IPS-18a (cell line): Measurements from ENCODE around the gene GDF10.

Experiments used
- H3K27ac ChIP-seq: one replicate; pipeline ENCODE4 v1.5.1; 2013; ENCODE audit warnings: low read length
- H3K27me3 ChIP-seq: one replicate; pipeline ENCODE4 v1.6.1; 2013; ENCODE audit warnings: mild to moderate bottlenecking, low read length; ENCODE audit not compliant: control insufficient read depth, insufficient read depth
- H3K36me3 ChIP-seq: one replicate; pipeline ENCODE4 v1.6.1; 2013; ENCODE audit warnings: low read depth, low read length; ENCODE audit not compliant: control insufficient read depth
- H3K4me1 ChIP-seq: one replicate; pipeline ENCODE4 v1.6.1; 2013; ENCODE audit warnings: low read depth, low read length; ENCODE audit not compliant: control insufficient read depth
- H3K4me3 ChIP-seq: one replicate; pipeline ENCODE4 v1.5.1; 2013; ENCODE audit warnings: low read length
- H3K9ac ChIP-seq: one replicate; pipeline ENCODE4 v1.6.1; 2013; ENCODE audit warnings: mild to moderate bottlenecking, low read length, moderate library complexity
- H3K9me3 ChIP-seq: one replicate; pipeline ENCODE4 v1.6.1; 2013; ENCODE audit warnings: low read depth, low read length; ENCODE audit not compliant: control insufficient read depth

The GDF10 gene

GRCh38 chr10:47340608-47341170 is 40.7 kb downstream of the GDF10 start:
- Histone ChIP-seq H3K4me3 (no peak overlapping the region), H3K27me3 (no peaks in the 10 kb centered on the region), H3K36me3 (no peaks in the 10 kb centered on the region), H3K4me1 (peaks cover 11% of the 10 kb centered on the region), H3K9ac (no peak overlapping the region), H3K27ac (no peak overlapping the region), H3K9me3 (no peaks in the 10 kb centered on the region)

GRCh38 chr10:47344996-47345870 is 45.2 kb downstream of the GDF10 start:
- no peak overlapping the region for H3K27ac ChIP-seq
- H3K4me3 ChIP-seq, result no peak overlapping the region
- no peak overlapping the region for H3K9ac ChIP-seq
- H3K9me3 ChIP-seq, result no peaks in the 10 kb centered on the region
- no peaks in the 10 kb centered on the region for H3K27me3 ChIP-seq
- H3K4me1 ChIP-seq, result peaks cover 11% of the 10 kb centered on the region
- H3K36me3 ChIP-seq, result no peaks in the 10 kb centered on the region

- Histone ChIP-seq H3K4me3 (no peak overlapping the region), H3K9ac (no peak overlapping the region), H3K27ac (no peak overlapping the region), H3K36me3 (no peaks in the 10 kb centered on the region), H3K27me3 (no peaks in the 10 kb centered on the region), H3K4me1 (peaks cover 11% of the 10 kb centered on the region), H3K9me3 (no peaks in the 10 kb centered on the region)
Measured at GRCh38 chr10:47346581-47347302, 46.7 kb downstream of the GDF10 start.

GRCh38 chr10:47347303-47347675 is 47.3 kb downstream of the GDF10 start:
- no peaks in the 10 kb centered on the region for H3K27me3 ChIP-seq
- H3K27ac ChIP-seq, result no peak overlapping the region
- no peaks in the 10 kb centered on the region for H3K36me3 ChIP-seq
- no peak overlapping the region for H3K9ac ChIP-seq
- H3K4me1 ChIP-seq, result peaks cover 8% of the 10 kb centered on the region
- H3K4me3 ChIP-seq, result no peak overlapping the region
- no peaks in the 10 kb centered on the region for H3K9me3 ChIP-seq

GRCh38 chr10:47348138-47348651 is 48.2 kb downstream of the GDF10 start, which contains the start of gene RBP3:
TSS of gene RBP3 (plus strand) at chr10:47348363. CDS start at chr10:47348485, 122 bp downstream.
- no peak within 1 kb of the TSS for H3K4me3 ChIP-seq
- H3K36me3 ChIP-seq, result no peaks in the 10 kb centered on the region
- H3K27ac ChIP-seq, result no peak within 1 kb of the TSS
- no peaks in the 10 kb centered on the region for H3K9me3 ChIP-seq
- H3K27me3 ChIP-seq, result no peaks in the 10 kb centered on the region
- no peak within 1 kb of the TSS for H3K9ac ChIP-seq
- H3K4me1 ChIP-seq, result no peaks in the 10 kb centered on the region

GRCh38 chr10:47348661-47349470 is 48.9 kb downstream of the GDF10 start:
- Histone ChIP-seq H3K9ac (no peak overlapping the region), H3K27ac (no peak overlapping the region), H3K36me3 (no peaks in the 10 kb centered on the region), H3K4me3 (no peak overlapping the region), H3K9me3 (no peaks in the 10 kb centered on the region), H3K27me3 (no peaks in the 10 kb centered on the region), H3K4me1 (no peaks in the 10 kb centered on the region)

GRCh38 chr10:47349516-47349915 is 49.5 kb downstream of the GDF10 start:
- no peaks in the 10 kb centered on the region for H3K4me1 ChIP-seq
- no peak overlapping the region for H3K9ac ChIP-seq
- H3K9me3 ChIP-seq, result no peaks in the 10 kb centered on the region
- H3K36me3 ChIP-seq, result no peaks in the 10 kb centered on the region
- no peaks in the 10 kb centered on the region for H3K27me3 ChIP-seq
- no peak overlapping the region for H3K4me3 ChIP-seq
- no peak overlapping the region for H3K27ac ChIP-seq

- H3K36me3 ChIP-seq, result no peaks in the 10 kb centered on the region
- H3K27me3 ChIP-seq, result no peaks in the 10 kb centered on the region
- H3K9me3 ChIP-seq, result no peaks in the 10 kb centered on the region
- H3K27ac ChIP-seq, result no peak overlapping the region
- no peak overlapping the region for H3K4me3 ChIP-seq
- no peak overlapping the region for H3K9ac ChIP-seq
- no peaks in the 10 kb centered on the region for H3K4me1 ChIP-seq
Measured at GRCh38 chr10:47349941-47350371, 50.0 kb downstream of the GDF10 start.

GRCh38 chr10:47350671-47351640 is 51.0 kb downstream of the GDF10 start:
- no peaks in the 10 kb centered on the region for H3K27me3 ChIP-seq
- H3K9me3 ChIP-seq, result no peaks in the 10 kb centered on the region
- H3K36me3 ChIP-seq, result no peaks in the 10 kb centered on the region
- H3K9ac ChIP-seq, result no peak overlapping the region
- H3K4me1 ChIP-seq, result no peaks in the 10 kb centered on the region
- no peak overlapping the region for H3K27ac ChIP-seq
- no peak overlapping the region for H3K4me3 ChIP-seq
